Coronary artery (tissue), 2 donors: ENCODE measurements around the gene LGR6.

ENCODE experiments used
- DNase-seq: peaks from one replicate; pipeline ENCODE4 v3.0.0-alpha.2; 2017; ENCODE audit warnings: low spot score
- H3K27ac ChIP-seq, 2 donors: fragments of 200-600 bp; sonication (generic); one replicate each; pipeline ENCODE4 v1.5.1; 2016 to 2019
- H3K4me3 ChIP-seq: fragments of 200-600 bp; sonication (generic); 2 replicates; pipeline ENCODE4 v1.5.1; 2016; ENCODE audit warnings: mild to moderate bottlenecking, moderate library complexity
- TF ChIP-seq, protein P1 (sequence below): fragments of 200-600 bp; sonication (generic); IDR thresholded peaks from one replicate; pipeline ENCODE4 v1.5.1; 2019; ENCODE audit warnings: antibody characterized with exemption

LGR6 gene

DNA sequence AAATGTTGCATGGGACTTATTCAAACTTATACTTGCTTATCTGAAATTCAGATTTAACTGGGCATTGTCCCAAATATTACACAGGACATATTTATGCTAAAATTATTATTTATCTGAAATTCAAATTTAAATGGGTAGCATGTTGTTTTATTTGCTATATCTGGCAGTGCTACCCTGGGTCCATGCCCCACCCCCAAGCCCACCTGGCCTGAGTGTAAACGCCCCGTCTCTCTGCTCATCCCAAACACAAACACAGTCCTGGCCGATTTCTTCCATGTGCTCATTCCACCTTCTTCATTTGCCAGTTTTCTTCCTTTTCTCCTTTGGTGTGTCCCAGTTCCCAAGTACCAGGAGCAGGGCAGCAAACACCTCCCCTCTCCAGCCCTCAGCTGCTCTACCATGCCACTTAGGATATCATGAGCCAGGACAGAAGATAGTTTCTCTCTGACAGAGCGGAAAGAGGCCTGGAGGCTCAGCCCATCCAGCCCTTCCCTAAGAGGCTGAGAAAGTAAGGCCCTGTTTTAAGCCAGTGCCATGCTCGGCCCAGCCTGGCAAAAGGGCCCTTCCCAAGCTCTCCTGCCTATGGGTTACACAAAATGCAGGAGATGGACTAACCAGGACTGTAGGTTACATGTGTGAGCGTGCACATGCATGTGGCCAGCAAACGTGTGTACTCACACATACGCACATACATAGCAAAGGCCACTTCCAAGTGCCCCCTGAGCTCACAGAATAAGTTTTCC lies 78.7 kb downstream of the LGR6 start:
- H3K4me3 ChIP-seq, result no peak overlapping the region
- no peak for DNase-seq
- no peak overlapping the region for H3K27ac ChIP-seq
- TF ChIP-seq, protein P1, sequence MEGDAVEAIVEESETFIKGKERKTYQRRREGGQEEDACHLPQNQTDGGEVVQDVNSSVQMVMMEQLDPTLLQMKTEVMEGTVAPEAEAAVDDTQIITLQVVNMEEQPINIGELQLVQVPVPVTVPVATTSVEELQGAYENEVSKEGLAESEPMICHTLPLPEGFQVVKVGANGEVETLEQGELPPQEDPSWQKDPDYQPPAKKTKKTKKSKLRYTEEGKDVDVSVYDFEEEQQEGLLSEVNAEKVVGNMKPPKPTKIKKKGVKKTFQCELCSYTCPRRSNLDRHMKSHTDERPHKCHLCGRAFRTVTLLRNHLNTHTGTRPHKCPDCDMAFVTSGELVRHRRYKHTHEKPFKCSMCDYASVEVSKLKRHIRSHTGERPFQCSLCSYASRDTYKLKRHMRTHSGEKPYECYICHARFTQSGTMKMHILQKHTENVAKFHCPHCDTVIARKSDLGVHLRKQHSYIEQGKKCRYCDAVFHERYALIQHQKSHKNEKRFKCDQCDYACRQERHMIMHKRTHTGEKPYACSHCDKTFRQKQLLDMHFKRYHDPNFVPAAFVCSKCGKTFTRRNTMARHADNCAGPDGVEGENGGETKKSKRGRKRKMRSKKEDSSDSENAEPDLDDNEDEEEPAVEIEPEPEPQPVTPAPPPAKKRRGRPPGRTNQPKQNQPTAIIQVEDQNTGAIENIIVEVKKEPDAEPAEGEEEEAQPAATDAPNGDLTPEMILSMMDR, result no peak

DNA sequence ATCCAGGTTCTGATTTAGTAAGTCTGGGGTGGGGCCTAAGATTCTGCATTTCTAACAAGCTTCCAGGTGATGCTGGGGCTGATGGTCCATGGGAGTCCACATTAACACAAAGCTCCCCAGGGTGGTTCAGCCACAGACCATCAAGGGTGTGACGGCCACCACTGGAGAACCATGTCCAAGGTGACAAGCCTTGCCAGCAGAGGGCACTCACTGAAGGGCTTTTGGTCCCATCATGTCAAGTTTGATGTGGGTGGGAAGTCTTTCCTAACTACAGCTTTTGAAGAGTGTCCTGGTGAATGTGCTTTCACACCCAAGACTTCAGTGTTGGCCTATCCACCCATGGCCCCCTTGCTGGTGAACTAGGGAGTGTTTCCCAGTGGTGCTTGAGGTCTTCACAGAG lies 81.0 kb downstream of the LGR6 start:
- H3K4me3 ChIP-seq, result no peak overlapping the region
- DNase-seq, result no peak
- TF ChIP-seq, protein P1, result no peak
- H3K27ac ChIP-seq, result no peak overlapping the region

DNA sequence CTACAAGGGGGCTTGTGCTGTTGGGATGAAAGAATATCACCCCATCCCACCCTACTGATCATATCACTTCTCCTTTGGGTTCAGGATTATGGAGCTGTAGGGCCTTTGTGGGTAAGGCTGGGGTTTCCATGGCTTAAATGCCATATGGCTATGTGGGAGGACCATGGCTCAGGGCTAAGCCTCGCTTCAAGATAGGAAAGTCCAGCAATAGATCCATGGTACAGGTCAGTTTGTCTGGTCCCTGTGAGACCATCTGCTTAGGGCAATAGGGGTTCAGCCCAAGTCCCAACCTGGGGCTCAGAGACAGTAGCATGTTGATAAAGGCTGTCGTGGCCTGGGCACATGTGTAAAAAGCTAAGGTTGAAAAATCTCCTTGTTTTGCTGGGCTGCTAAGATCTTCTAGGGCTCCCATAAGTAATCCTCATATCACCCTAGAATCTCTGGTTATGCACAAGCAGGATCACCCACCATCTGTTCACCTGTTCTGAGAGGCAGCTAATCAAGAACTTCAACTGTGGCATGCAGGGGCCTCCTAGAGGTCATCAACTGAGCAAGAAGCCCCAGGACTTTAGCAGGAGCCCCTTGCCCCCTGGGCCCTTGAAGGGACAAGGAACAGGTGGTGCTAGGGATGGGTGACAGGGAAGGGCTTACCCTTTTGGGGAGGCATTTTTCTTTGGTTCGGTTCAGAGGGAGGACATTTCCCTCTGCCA lies 81.6 kb downstream of the LGR6 start:
- H3K4me3 ChIP-seq, result no peak overlapping the region
- TF ChIP-seq, protein P1, result no peak
- no peak for DNase-seq
- no peak overlapping the region for H3K27ac ChIP-seq

DNA sequence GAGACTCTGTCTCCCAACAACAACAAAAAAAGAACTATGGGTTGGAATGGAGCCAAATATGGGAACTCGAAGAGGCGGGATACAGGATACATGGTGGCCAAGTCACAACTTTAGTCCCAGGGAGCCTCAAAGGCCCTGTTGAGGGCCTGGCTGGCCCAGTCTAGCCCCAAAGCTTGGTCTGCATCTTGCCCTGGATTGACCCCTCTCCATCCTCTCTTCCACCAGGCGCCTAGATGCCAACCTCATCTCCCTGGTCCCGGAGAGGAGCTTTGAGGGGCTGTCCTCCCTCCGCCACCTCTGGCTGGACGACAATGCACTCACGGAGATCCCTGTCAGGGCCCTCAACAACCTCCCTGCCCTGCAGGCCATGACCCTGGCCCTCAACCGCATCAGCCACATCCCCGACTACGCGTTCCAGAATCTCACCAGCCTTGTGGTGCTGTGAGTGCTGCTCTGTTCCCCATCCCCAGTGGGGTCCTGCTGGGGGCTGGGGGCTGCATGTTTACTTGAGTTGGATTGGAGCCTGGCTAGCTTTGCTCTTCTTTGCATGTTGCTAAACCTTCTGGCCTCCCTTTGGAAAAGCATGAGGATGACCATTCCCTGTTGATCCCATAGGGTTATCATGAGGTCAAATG lies 82.6 kb downstream of the LGR6 start:
- H3K27ac ChIP-seq, result no peak overlapping the region
- no peak overlapping the region for H3K4me3 ChIP-seq
- TF ChIP-seq, protein P1, result no peak
- DNase-seq, result no peak

DNA sequence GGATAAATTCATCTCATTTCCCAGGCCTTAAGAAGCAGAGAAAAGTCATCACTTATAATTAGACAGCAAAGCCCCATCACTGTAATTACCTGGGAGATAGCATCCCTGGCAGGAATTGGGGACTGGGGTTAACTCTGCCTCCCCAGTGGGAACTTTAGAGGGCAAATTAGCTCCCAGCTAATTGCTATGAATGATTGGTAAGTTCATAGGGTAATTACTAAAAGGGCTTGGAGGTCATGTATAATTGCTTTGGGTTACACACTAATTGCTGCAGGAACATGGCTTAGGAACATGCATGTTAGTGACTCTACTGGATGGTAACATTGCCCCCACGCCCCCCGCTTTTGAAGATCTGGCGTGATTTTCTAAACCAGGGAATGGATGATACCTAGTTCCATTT lies 83.3 kb downstream of the LGR6 start:
- no peak overlapping the region for H3K4me3 ChIP-seq
- TF ChIP-seq, protein P1, result no peak
- H3K27ac ChIP-seq, result no peak overlapping the region
- DNase-seq, result no peak

DNA sequence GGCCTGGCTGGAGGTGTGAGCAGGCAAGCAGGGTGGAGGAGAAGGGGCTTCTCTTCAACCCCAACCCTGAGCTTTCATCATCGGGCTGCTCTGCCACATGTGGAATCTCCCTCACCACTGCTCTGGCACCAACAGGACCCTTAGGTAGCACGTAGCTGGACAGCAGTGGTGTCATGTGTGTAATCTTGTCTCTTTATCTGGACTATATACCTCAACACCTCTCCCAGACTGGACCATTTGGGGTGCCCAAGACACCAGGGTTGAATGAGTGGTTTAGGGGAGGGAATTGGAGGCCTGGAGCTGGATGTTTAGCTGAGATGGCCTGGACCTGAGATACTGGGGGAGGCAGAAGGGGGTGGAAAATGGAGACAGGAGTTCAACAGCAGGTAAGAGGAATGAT lies 85.2 kb downstream of the LGR6 start:
- DNase-seq, result no peak
- Histone ChIP-seq H3K4me3 (no peak overlapping the region), H3K27ac (peak overlapping the region in 1 of 2 donors; percentile 13)
- TF ChIP-seq, protein P1, result no peak
